H1 (cell line): Measurements from ENCODE around the gene CASP3. TPM values are rescaled to one million over a fixed set of nuclear protein-coding genes. Genes with fewer than 3 reads are reported as not detected.
"Not testable (repeated sequence)": the region's sequence is repeated elsewhere in the genome, so short reads cannot be mapped to it uniquely, and the experiment has no call there.

Experiments
- CTCF ChIA-PET: fragments of 300-600 bp; sonication (Branson Sonifier 250); formaldehyde crosslinking; loops from one replicate; lab custom pipeline; 2021; ENCODE audit not compliant: partially characterized antibody; lab: Charles Lee
- POLR2A ChIA-PET: fragments of 300-600 bp; sonication (Branson Sonifier 250); formaldehyde crosslinking; loops from one replicate; lab custom pipeline; 2021; ENCODE audit warnings: inconsistent platforms; ENCODE audit not compliant: partially characterized antibody; lab: Charles Lee
- DNase-seq, 2 experiments: peaks; one replicate each; pipeline versions ENCODE4 v3.0.0 to v3.0.0-alpha.2; 2010 to 2022; ENCODE audit warnings: low spot score in 2 of 2, low read depth in 1 of 2, mixed read lengths in 1 of 2
- FAIRE-seq: peaks from 2 replicates; lab custom pipeline; 2011; peaks lifted over from hg19 to GRCh38; lab: Jason Lieb, UNC
- H2AFZ ChIP-seq: 2 replicates; pipeline ENCODE4 v1.8.1; 2012; ENCODE audit warnings: low read length, inconsistent platforms
- H2AK5ac ChIP-seq: 2 replicates; pipeline ENCODE4 v1.6.1; 2013; ENCODE audit warnings: low read depth, low read length
- H2BK120ac ChIP-seq: replicated peaks from 2 replicates; pipeline ENCODE3; 2013; ENCODE audit warnings: low read depth, low read length, inconsistent platforms
- H2BK12ac ChIP-seq: 2 replicates; pipeline ENCODE4 v1.6.1; 2013; ENCODE audit warnings: low read depth, low read length
- H2BK15ac ChIP-seq: 2 replicates; pipeline ENCODE4 v1.6.1; 2013; ENCODE audit warnings: low read length
- H2BK20ac ChIP-seq: 2 replicates; pipeline ENCODE4 v1.6.1; 2013; ENCODE audit warnings: low read length
- H2BK5ac ChIP-seq: 2 replicates; pipeline ENCODE4 v1.6.1; 2013; ENCODE audit warnings: low read depth, low read length
- H3K14ac ChIP-seq: 2 replicates; pipeline ENCODE4 v1.6.1; 2013; ENCODE audit warnings: inconsistent platforms; ENCODE audit not compliant: insufficient read length
- H3K18ac ChIP-seq: 2 replicates; pipeline ENCODE4 v1.6.1; 2013; ENCODE audit warnings: low read length; ENCODE audit errors: extremely low read depth
- H3K23ac ChIP-seq: 2 replicates; pipeline ENCODE4 v1.6.1; 2013; ENCODE audit warnings: inconsistent platforms; ENCODE audit not compliant: insufficient read length
- H3K23me2 ChIP-seq: 2 replicates; pipeline ENCODE4 v1.6.1; 2013; ENCODE audit warnings: low read depth, low read length
- H3K27ac ChIP-seq: 2 replicates; pipeline ENCODE4 v1.6.1; 2011; ENCODE audit warnings: low read depth, low read length, inconsistent platforms
- H3K27me3 ChIP-seq, 4 experiments: replicated peaks in 1 of 4; 1 replicate in 1 of 4; 2 replicates in 3 of 4; pipeline versions ENCODE4 v1.6.1 to v1.8.1; 2011 to 2013; ENCODE audit warnings: low read length in 3 of 4, mild to moderate bottlenecking in 3 of 4, inconsistent platforms in 2 of 4, mixed read lengths in 2 of 4, moderate library complexity in 1 of 4; ENCODE audit not compliant: control insufficient read depth in 3 of 4, insufficient read depth in 3 of 4; ENCODE audit errors: extremely low read depth in 1 of 4
- H3K36me3 ChIP-seq, 4 experiments: 2 replicates each; pipeline versions ENCODE4 v1.6.1 to v1.8.1; 2011 to 2013; ENCODE audit warnings: mild to moderate bottlenecking in 4 of 4, low read length in 3 of 4, moderate library complexity in 2 of 4, control low read depth in 1 of 4, inconsistent platforms in 1 of 4; ENCODE audit not compliant: insufficient read depth in 4 of 4, control insufficient read depth in 2 of 4
- H3K4ac ChIP-seq: replicated peaks from 2 replicates; pipeline ENCODE3; 2013; ENCODE audit warnings: low read length, low read depth, mixed read lengths, inconsistent platforms; ENCODE audit not compliant: insufficient read length
- H3K4me1 ChIP-seq, 4 experiments: replicated peaks in 1 of 4; 1 replicate in 1 of 4; 2 replicates in 3 of 4; pipeline versions ENCODE4 v1.6.1 to v1.8.1; 2011 to 2013; ENCODE audit warnings: low read length in 3 of 4, inconsistent platforms in 2 of 4, mixed read lengths in 1 of 4; ENCODE audit not compliant: insufficient read depth in 4 of 4, control insufficient read depth in 3 of 4
- H3K4me2 ChIP-seq, 2 experiments: 2 replicates each; pipeline versions ENCODE4 v1.6.1 to v1.8.1; 2011 to 2013; ENCODE audit warnings: low read depth in 2 of 2, low read length in 2 of 2, control low read depth in 1 of 2, inconsistent platforms in 1 of 2, mild to moderate bottlenecking in 1 of 2; ENCODE audit not compliant: insufficient read depth in 1 of 2
- H3K4me3 ChIP-seq, 4 experiments: fragments of 200-600, 300-600 bp in 1 of 4; sonication (generic), shearing (Covaris generic), sonication (Bioruptor Twin) in 1 of 4; 2 replicates each; pipeline versions ENCODE4 v1.5.1 to v1.8.1; 2011 to 2016; ENCODE audit warnings: low read length in 4 of 4, low read depth in 3 of 4, control low read depth in 2 of 4, inconsistent platforms in 2 of 4, mild to moderate bottlenecking in 2 of 4, mixed read lengths in 1 of 4, moderate library complexity in 1 of 4; ENCODE audit not compliant: insufficient read depth in 2 of 4; ENCODE audit errors: extremely low read depth in 1 of 4
- H3K56ac ChIP-seq: replicated peaks from 2 replicates; pipeline ENCODE3; 2013; ENCODE audit warnings: low read depth, mild to moderate bottlenecking, mixed read lengths, low read length, inconsistent platforms; ENCODE audit not compliant: insufficient read length
- H3K79me1 ChIP-seq: 2 replicates; pipeline ENCODE4 v1.6.1; 2013; ENCODE audit warnings: low read depth, low read length, control low read depth
- H3K79me2 ChIP-seq, 2 experiments: 2 replicates each; pipeline versions ENCODE4 v1.6.1 to v1.8.1; 2012 to 2013; ENCODE audit warnings: low read length in 2 of 2, mild to moderate bottlenecking in 2 of 2, inconsistent platforms in 1 of 2; ENCODE audit not compliant: insufficient read depth in 2 of 2, control insufficient read depth in 1 of 2
- H3K9ac ChIP-seq, 4 experiments: replicated peaks in 1 of 4; 1 replicate in 1 of 4; 2 replicates in 3 of 4; pipeline versions ENCODE4 v1.6.1 to v1.8.1; 2011 to 2013; ENCODE audit warnings: low read depth in 3 of 4, low read length in 3 of 4, control low read depth in 2 of 4, mild to moderate bottlenecking in 2 of 4, moderate library complexity in 2 of 4, inconsistent platforms in 1 of 4; ENCODE audit errors: extremely low read depth in 1 of 4
- H3K9me3 ChIP-seq, 2 experiments: 2 replicates each; pipeline versions ENCODE4 v1.6.1 to v1.8.1; 2012 to 2013; ENCODE audit warnings: mild to moderate bottlenecking in 2 of 2, moderate library complexity in 2 of 2, control low read depth in 1 of 2, inconsistent platforms in 1 of 2, low read depth in 1 of 2, low read length in 1 of 2, mixed read lengths in 1 of 2; ENCODE audit not compliant: insufficient read depth in 2 of 2
- H4K20me1 ChIP-seq, 2 experiments: replicated peaks in 1 of 2; 2 replicates each; pipeline versions ENCODE3 to v1.8.1; 2011 to 2013; ENCODE audit warnings: inconsistent platforms in 2 of 2, low read length in 2 of 2, mild to moderate bottlenecking in 1 of 2; ENCODE audit not compliant: insufficient read depth in 2 of 2, control insufficient read depth in 1 of 2
- H4K5ac ChIP-seq: 2 replicates; pipeline ENCODE4 v1.6.1; 2013; ENCODE audit warnings: low read length, low read depth, mixed read lengths, inconsistent platforms; ENCODE audit not compliant: insufficient read length
- H4K8ac ChIP-seq: 2 replicates; pipeline ENCODE4 v1.8.0; 2013; ENCODE audit warnings: mild to moderate bottlenecking, moderate library complexity, low read length, inconsistent platforms; ENCODE audit not compliant: insufficient read depth; ENCODE audit errors: extremely low read depth
- H4K91ac ChIP-seq: replicated peaks from 2 replicates; pipeline ENCODE3; 2013; ENCODE audit warnings: low read length, mixed read lengths, inconsistent platforms; ENCODE audit not compliant: insufficient read length
- CEBPB ChIP-seq: IDR thresholded peaks from 2 replicates; pipeline ENCODE4 v1.6.1; 2012; ENCODE audit warnings: low read depth, low read length
- CREB1 ChIP-seq: IDR thresholded peaks from 2 replicates; pipeline ENCODE4 v1.6.1; 2012; ENCODE audit warnings: inconsistent platforms
- EP300 ChIP-seq, 2 experiments: IDR thresholded peaks; 1 replicate in 1 of 2; 2 replicates in 1 of 2; pipeline ENCODE4 v1.6.1; 2011 to 2012; ENCODE audit warnings: low read depth in 2 of 2, low read length in 2 of 2, mild to moderate bottlenecking in 2 of 2, borderline replicate concordance in 1 of 2, inconsistent platforms in 1 of 2, moderate library complexity in 1 of 2
- NANOG ChIP-seq: IDR thresholded peaks from 2 replicates; pipeline ENCODE4 v1.6.1; 2011; ENCODE audit warnings: low read length, low read depth, mild to moderate bottlenecking, inconsistent platforms; ENCODE audit not compliant: insufficient read depth, poor library complexity, severe bottlenecking
- RXRA ChIP-seq: IDR thresholded peaks from 2 replicates; pipeline ENCODE4 v1.6.1; 2011; ENCODE audit warnings: low read depth, mild to moderate bottlenecking, low read length, moderate library complexity; ENCODE audit not compliant: insufficient read depth
- TEAD4 ChIP-seq: IDR thresholded peaks from 2 replicates; pipeline ENCODE4 v1.6.1; 2012; ENCODE audit warnings: low read depth, low read length, inconsistent platforms, mixed read lengths
- WGBS, 2 experiments: shearing (Covaris generic) in 1 of 2; methylation state at CpG; one replicate each; pipeline versions ENCODE4 v1.1.6 to v1.1.7; 2013 to 2015; ENCODE audit warnings: low lambda C conversion rate in 2 of 2, mixed read lengths in 2 of 2, inconsistent platforms in 1 of 2, low coverage in 1 of 2, missing lambda C conversion rate in 1 of 2; ENCODE audit not compliant: insufficient replicate concordance in 2 of 2, insufficient coverage in 1 of 2, insufficient read length in 1 of 2; ENCODE audit errors: extremely low coverage in 1 of 2, missing lambda C conversion rate in 1 of 2; 5-methylcytosine and 5-hydroxymethylcytosine counted together
- polyA plus RNA-seq, 7 experiments: library from polyadenylated mRNA; depleted of rRNA in 3 of 7; stranded (reverse) in 5 of 7; unstranded in 2 of 7; fragments of >200 nt in 5 of 7; fragments of 200-250 nt in 2 of 7; gene quantifications; 1 replicate in 5 of 7; 2 replicates in 1 of 7; 4 replicates in 1 of 7; pipeline versions ENCODE4 v1.2.1 to v1.2.3, GENCODE V29; 2011 to 2013; ENCODE audit warnings: missing spikeins in 2 of 7, mixed read lengths in 2 of 7
- total RNA-seq: library from RNA; stranded (reverse); fragmentation: NEBNext Ultra II Directional; extraction: Animal tissue kit (Norgen Biotek cat#: 25700); gene quantifications from 2 replicates; pipeline ENCODE4 v1.2.1, GENCODE V29; 2021
- TF ChIP-seq, protein P1 (sequence below): IDR thresholded peaks from 2 replicates; pipeline ENCODE4 v1.6.1; 2012; ENCODE audit warnings: inconsistent platforms
- TF ChIP-seq, protein P2 (sequence below): IDR thresholded peaks from 2 replicates; pipeline ENCODE4 v1.6.1; 2012; ENCODE audit warnings: low read length, inconsistent platforms

Gene CASP3
- total and polyA plus RNA-seq, 2 of the 8 experiments (the other 6 are each of a cell fraction or from before 2014, with no cell fraction given), result 27.8 to 82.5 TPM

DNA sequence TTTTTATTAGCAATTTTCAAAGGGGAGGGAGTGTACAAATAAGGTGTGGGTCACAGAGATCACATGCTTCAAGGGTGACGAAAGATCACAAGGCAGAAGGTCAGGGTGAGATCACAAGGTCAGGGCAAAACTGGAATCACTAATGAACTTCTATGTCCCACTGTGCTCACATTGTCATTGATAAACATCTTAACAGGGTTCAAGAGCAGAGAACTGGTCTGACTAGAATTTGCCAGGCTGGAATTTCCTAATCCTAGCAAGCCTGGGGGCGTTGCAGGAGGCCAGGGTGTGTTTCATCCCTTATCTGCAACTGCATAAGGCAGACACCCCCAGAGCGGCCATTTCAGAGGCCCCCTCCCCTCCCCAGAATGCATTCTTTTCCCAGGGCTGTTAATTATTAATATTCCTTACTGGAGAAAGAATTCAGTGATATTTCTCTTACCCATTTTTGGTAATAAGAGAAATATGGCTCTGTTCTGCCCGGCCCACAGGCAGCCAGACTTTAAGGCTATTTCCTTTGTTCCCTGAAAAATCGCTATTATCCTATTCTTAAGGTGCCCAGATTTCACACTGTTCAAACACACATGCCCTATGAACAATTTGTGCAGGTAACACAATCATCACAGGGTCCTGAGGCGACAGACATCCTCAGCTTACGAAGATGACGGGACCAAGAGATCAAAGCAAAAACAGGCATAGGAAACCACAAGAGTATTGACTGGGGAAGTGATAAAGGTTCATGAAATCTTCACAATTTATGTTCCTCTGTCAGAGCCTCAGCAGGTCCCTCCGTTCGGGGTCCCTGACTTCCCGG lies 23.3 kb downstream of the CASP3 start:
- H4K91ac ChIP-seq, H3K56ac ChIP-seq, H3K79me1 ChIP-seq, H3K27me3 ChIP-seq, H2BK15ac ChIP-seq, H4K8ac ChIP-seq, H3K9me3 ChIP-seq, H2AK5ac ChIP-seq, H3K23ac ChIP-seq, H3K79me2 ChIP-seq, H3K23me2 ChIP-seq, H4K5ac ChIP-seq, H3K9ac ChIP-seq, H3K4ac ChIP-seq, H3K14ac ChIP-seq, H4K20me1 ChIP-seq, H2AFZ ChIP-seq, H2BK12ac ChIP-seq, H3K18ac ChIP-seq: not testable (repeated sequence)
- Histone ChIP-seq H3K36me3 (peaks cover 0 to 20% (median 12%) of the 10 kb centered on the region in 4 experiments; a peak in 4 of 8 replicates), H3K4me3 (peak overlapping the region in 1 of 4 experiments; percentile 29; a peak in 1 of 8 replicates), H2BK120ac (peak overlapping the region; percentile 35), H3K4me2 (peak overlapping the region in 1 of 2 experiments; percentile 42; a peak in 2 of 4 replicates), H2BK20ac (peak overlapping the region; percentile 80; the same call in 1 of the 2 replicates), H2BK5ac (peak overlapping the region; percentile 79; the same call in 1 of the 2 replicates), H3K27ac (peak overlapping the region; percentile 73; the same call in 1 of the 2 replicates), H3K4me1 (peaks cover 2 to 15% (median 7%) of the 10 kb centered on the region in 4 experiments; a peak in 6 of 7 replicates)
- POLR2A ChIA-PET, result interaction anchor here (0.9 to 2.0 kb wide), 2 partner anchors 9 to 269 kb away, joined by 3 to 14 read pairs; no protein-coding TSS in a partner anchor
- DNase-seq, result peak in 1 of 2 experiments; percentile 53
- peak; percentile 13 for FAIRE-seq
- CTCF ChIA-PET, result interaction anchor here (1.0 to 2.5 kb wide), 3 partner anchors 11 to 459 kb away, joined by 3 to 9 read pairs (median 3); no protein-coding TSS in a partner anchor
- 57% methylated on average over 11 of the region's 11 CpGs; no CpG with 5 or more reads in 1 of the 2 experiments for WGBS, 2 experiments
- TF ChIP-seq RXRA (peak; percentile 80; the same call in 1 of the 2 replicates), CEBPB (peak; percentile 55; the same call in 1 of the 2 replicates), CREB1 (peak; percentile 56), NANOG (peak; percentile 61), TEAD4 (peak; percentile 82; the same call in 1 of the 2 replicates), EP300 (IDR thresholded peaks at IDR 0.05; ENCODE audit: borderline replicate concordance in 1 of 2, low read depth in 2 of 2, low read length in 2 of 2) (peak in 1 of 2 experiments; percentile 81; a peak in 2 of 3 replicates)
- TF ChIP-seq, protein P1, sequence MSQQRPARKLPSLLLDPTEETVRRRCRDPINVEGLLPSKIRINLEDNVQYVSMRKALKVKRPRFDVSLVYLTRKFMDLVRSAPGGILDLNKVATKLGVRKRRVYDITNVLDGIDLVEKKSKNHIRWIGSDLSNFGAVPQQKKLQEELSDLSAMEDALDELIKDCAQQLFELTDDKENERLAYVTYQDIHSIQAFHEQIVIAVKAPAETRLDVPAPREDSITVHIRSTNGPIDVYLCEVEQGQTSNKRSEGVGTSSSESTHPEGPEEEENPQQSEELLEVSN, result peak; percentile 18; the same call in 1 of the 2 replicates
- TF ChIP-seq, protein P2, sequence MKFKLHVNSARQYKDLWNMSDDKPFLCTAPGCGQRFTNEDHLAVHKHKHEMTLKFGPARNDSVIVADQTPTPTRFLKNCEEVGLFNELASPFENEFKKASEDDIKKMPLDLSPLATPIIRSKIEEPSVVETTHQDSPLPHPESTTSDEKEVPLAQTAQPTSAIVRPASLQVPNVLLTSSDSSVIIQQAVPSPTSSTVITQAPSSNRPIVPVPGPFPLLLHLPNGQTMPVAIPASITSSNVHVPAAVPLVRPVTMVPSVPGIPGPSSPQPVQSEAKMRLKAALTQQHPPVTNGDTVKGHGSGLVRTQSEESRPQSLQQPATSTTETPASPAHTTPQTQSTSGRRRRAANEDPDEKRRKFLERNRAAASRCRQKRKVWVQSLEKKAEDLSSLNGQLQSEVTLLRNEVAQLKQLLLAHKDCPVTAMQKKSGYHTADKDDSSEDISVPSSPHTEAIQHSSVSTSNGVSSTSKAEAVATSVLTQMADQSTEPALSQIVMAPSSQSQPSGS, result peak; percentile 65; the same call in 1 of the 2 replicates
